ENCODE measurements around the gene CCDC102A.
A peak's percentile ranks its signal among the peaks of the same experiment; 100 is the strongest.

CCDC102A gene

GRCh38 chr16:57529391-57530103, 6.8 kb downstream of the CCDC102A start:
- H3K36me3 Mint-ChIP-seq (ENCODE audit: low read depth): peaks cover 32% of the 10 kb centered on the region
- no peaks in the 10 kb centered on the region for H3K9me3 Mint-ChIP-seq
- H3K27ac Mint-ChIP-seq: peak overlapping the region in 1 of 3 experiments; percentile 4
- peaks cover 35% of the 10 kb centered on the region for H3K27me3 Mint-ChIP-seq (ENCODE audit: low read depth)
- TF ChIP-seq CTCF (IDR thresholded peaks at IDR 0.05; ENCODE audit: unreplicated experiment in 3 of 3): no peak
- peak overlapping the region; percentile 21 to 54 (median 43) for H3K4me3 Mint-ChIP-seq
- H3K4me1 Mint-ChIP-seq: peaks cover 50% of the 10 kb centered on the region

- no peak for TF ChIP-seq CTCF (IDR thresholded peaks at IDR 0.05; ENCODE audit: unreplicated experiment in 3 of 3)
- Mint-ChIP-seq H3K4me1 (peaks cover 42% of the 10 kb centered on the region), H3K27ac (no peak overlapping the region), H3K36me3 (ENCODE audit: low read depth) (peaks cover 32% of the 10 kb centered on the region), H3K9me3 (no peaks in the 10 kb centered on the region), H3K27me3 (ENCODE audit: low read depth) (peaks cover 35% of the 10 kb centered on the region), H3K4me3 (no peak overlapping the region)
These were observed 7.6 kb downstream of the CCDC102A start for GRCh38 chr16:57528499-57529390.

- no peak for TF ChIP-seq CTCF (IDR thresholded peaks at IDR 0.05; ENCODE audit: unreplicated experiment in 3 of 3)
- no peaks in the 10 kb centered on the region for H3K9me3 Mint-ChIP-seq
- peaks cover 35% of the 10 kb centered on the region for H3K27me3 Mint-ChIP-seq (ENCODE audit: low read depth)
- H3K4me1 Mint-ChIP-seq: peaks cover 32% of the 10 kb centered on the region
- H3K36me3 Mint-ChIP-seq (ENCODE audit: low read depth): peaks cover 32% of the 10 kb centered on the region
- peak overlapping the region in 1 of 3 experiments; percentile 23 for H3K27ac Mint-ChIP-seq
- peak overlapping the region in 2 of 3 experiments; percentile 24 to 41 for H3K4me3 Mint-ChIP-seq
These were observed 8.6 kb downstream of the CCDC102A start for GRCh38 chr16:57527610-57528360.

- Mint-ChIP-seq H3K27ac (no peak overlapping the region), H3K4me3 (peak overlapping the region in 1 of 3 experiments; percentile 29), H3K36me3 (ENCODE audit: low read depth) (peaks cover 36% of the 10 kb centered on the region), H3K27me3 (ENCODE audit: low read depth) (peaks cover 35% of the 10 kb centered on the region), H3K9me3 (no peaks in the 10 kb centered on the region), H3K4me1 (peaks cover 25% of the 10 kb centered on the region)
- TF ChIP-seq CTCF (IDR thresholded peaks at IDR 0.05; ENCODE audit: unreplicated experiment in 3 of 3): no peak
These were observed 9.3 kb downstream of the CCDC102A start for GRCh38 chr16:57527027-57527426.

GRCh38 chr16:57526498-57526897, 9.9 kb downstream of the CCDC102A start:
- H3K36me3 Mint-ChIP-seq (ENCODE audit: low read depth): peaks cover 38% of the 10 kb centered on the region
- peaks cover 32% of the 10 kb centered on the region for H3K27me3 Mint-ChIP-seq (ENCODE audit: low read depth)
- no peaks in the 10 kb centered on the region for H3K9me3 Mint-ChIP-seq
- no peak for TF ChIP-seq CTCF (IDR thresholded peaks at IDR 0.05; ENCODE audit: unreplicated experiment in 3 of 3)
- H3K27ac Mint-ChIP-seq: peak overlapping the region in 1 of 3 experiments; percentile 65
- H3K4me3 Mint-ChIP-seq: peak overlapping the region in 1 of 3 experiments; percentile 29
- H3K4me1 Mint-ChIP-seq: peaks cover 21% of the 10 kb centered on the region

Data from nephron (organoid).